Upper lobe of left lung (tissue), 4 donors: ENCODE data around the gene SIM1.

Experiments
- POLR2A ChIP-seq, 4 donors: fragments of 450-650 bp; IDR thresholded peaks; one replicate each; pipeline ENCODE4 v1.5.1; 2016 to 2017; ENCODE audit warnings: antibody characterized with exemption in 4 of 4, mild to moderate bottlenecking in 2 of 4
- POLR2AphosphoS5 ChIP-seq, 2 donors: sonication (generic); formaldehyde crosslinking; IDR thresholded peaks; one replicate each; pipeline ENCODE4 v1.5.1; 2017; ENCODE audit warnings: antibody characterized with exemption in 2 of 2
- TF ChIP-seq, protein P1 (sequence below), 6 experiments: fragments of 450-650 bp in 4 of 6; fragments of 200-600 bp in 2 of 6; sonication (generic) in 2 of 6; IDR thresholded peaks; one replicate each; pipeline ENCODE4 v1.5.1; 2016 to 2019; ENCODE audit warnings: antibody characterized with exemption in 6 of 6

DNA sequence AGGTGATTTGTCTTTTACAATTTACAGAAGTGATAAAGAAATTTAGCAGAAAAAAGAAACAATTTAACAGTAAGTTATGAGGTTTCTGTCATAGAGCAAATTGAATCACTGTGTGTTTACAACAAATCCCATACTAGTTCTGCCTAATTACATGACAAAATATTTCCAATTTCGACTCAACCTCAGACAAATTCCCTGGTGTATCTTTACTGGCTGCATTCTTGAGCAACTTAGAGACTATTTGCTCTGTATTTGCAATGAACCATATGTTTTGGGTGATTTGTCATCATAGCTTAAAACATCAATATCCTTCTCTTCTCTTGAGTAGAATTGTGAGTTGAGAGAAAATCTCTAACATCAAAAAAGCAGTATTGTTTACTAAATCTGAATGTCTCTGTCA lies 128.7 kb downstream of the SIM1 start:
- TF ChIP-seq, protein P1, sequence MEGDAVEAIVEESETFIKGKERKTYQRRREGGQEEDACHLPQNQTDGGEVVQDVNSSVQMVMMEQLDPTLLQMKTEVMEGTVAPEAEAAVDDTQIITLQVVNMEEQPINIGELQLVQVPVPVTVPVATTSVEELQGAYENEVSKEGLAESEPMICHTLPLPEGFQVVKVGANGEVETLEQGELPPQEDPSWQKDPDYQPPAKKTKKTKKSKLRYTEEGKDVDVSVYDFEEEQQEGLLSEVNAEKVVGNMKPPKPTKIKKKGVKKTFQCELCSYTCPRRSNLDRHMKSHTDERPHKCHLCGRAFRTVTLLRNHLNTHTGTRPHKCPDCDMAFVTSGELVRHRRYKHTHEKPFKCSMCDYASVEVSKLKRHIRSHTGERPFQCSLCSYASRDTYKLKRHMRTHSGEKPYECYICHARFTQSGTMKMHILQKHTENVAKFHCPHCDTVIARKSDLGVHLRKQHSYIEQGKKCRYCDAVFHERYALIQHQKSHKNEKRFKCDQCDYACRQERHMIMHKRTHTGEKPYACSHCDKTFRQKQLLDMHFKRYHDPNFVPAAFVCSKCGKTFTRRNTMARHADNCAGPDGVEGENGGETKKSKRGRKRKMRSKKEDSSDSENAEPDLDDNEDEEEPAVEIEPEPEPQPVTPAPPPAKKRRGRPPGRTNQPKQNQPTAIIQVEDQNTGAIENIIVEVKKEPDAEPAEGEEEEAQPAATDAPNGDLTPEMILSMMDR (IDR thresholded peaks at IDR 0.05), result no peak
- TF ChIP-seq POLR2AphosphoS5 (IDR thresholded peaks at IDR 0.05) (no peak), POLR2A (IDR thresholded peaks at IDR 0.05) (no peak)
